Measurements from ENCODE around the gene IGFBP6. TPM values are rescaled to one million over a fixed set of nuclear protein-coding genes. Genes with fewer than 3 reads are reported as not detected.

IGFBP6 gene
- polyA plus RNA-seq, 2 of the 4 experiments (the other 2 are of a cell fraction) = 49.1 to 128 TPM

- POLR2A ChIA-PET = no interaction called here
- no peak overlapping the region for H3K4me3 ChIP-seq
- H3K9me3 ChIP-seq = peaks cover 14% of the 10 kb centered on the region
- CTCF ChIA-PET = interaction anchor here (0.9 to 2.9 kb wide), 4 partner anchors 33 to 82 kb away, joined by 3 to 11 read pairs (median 6); no protein-coding TSS in a partner anchor
- DNase-seq (ENCODE audit: low read depth in 1 of 2, low spot score in 1 of 2) (no peak), FAIRE-seq (no peak), ATAC-seq (no peak)
- TF ChIP-seq RNF2 (IDR thresholded peaks at IDR 0.05; ENCODE audit: borderline replicate concordance, low read depth) = no peak
- TF ChIP-seq MAFK (IDR thresholded peaks at IDR 0.05; ENCODE audit: partially characterized antibody) = no peak
- no peak for TF ChIP-seq POLR2AphosphoS2 (conservative IDR thresholded peaks at IDR 0.05; ENCODE audit: low read length)
- no peak for TF ChIP-seq ZSCAN20 (CRISPR knock-in tag; IDR thresholded peaks at IDR 0.05)
- TF ChIP-seq PHF8 (IDR thresholded peaks at IDR 0.05; ENCODE audit: borderline replicate concordance, low read depth) = no peak
- TF ChIP-seq EHF (CRISPR knock-in tag; IDR thresholded peaks at IDR 0.05) = no peak
- no peak for TF ChIP-seq USF2 (IDR thresholded peaks at IDR 0.05)
- no peak for TF ChIP-seq CBX8 (IDR thresholded peaks at IDR 0.05)
- TF ChIP-seq E2F6 (IDR thresholded peaks at IDR 0.05; ENCODE audit: borderline replicate concordance, low read depth) = no peak
- no peak for TF ChIP-seq MAZ (IDR thresholded peaks at IDR 0.05; ENCODE audit: borderline replicate concordance, low read depth, low read length)
- no peak for TF ChIP-seq RARB (CRISPR knock-in tag; IDR thresholded peaks at IDR 0.05)
- no peak for TF ChIP-seq POLR2A (IDR thresholded peaks at IDR 0.05; ENCODE audit: low read length)
- TF ChIP-seq HDAC2 (IDR thresholded peaks at IDR 0.05) = no peak
- TF ChIP-seq CBX2 (IDR thresholded peaks at IDR 0.05; ENCODE audit: borderline replicate concordance, low read depth) = no peak
- TF ChIP-seq SREBF2 (IDR thresholded peaks at IDR 0.05) = no peak
- H3K27ac ChIP-seq = no peak overlapping the region
- no peak overlapping the region for H3K4me2 ChIP-seq
- 54% methylated on average over 2 of the region's 2 CpGs for WGBS (ENCODE audit: missing lambda C conversion rate)
- H3K4me1 ChIP-seq = no peaks in the 10 kb centered on the region
These were observed 34.4 kb downstream of the IGFBP6 start for GRCh38 chr12:53131844-53132243.

- TF ChIP-seq HOXB13 (CRISPR knock-in tag; IDR thresholded peaks at IDR 0.05; ENCODE audit: low read depth) (no peak), CBX8 (IDR thresholded peaks at IDR 0.05) (no peak), ATOH8 (CRISPR knock-in tag; IDR thresholded peaks at IDR 0.05; ENCODE audit: low read depth) (no peak), HDAC2 (IDR thresholded peaks at IDR 0.05) (no peak), BCL3 (IDR thresholded peaks at IDR 0.05) (no peak), ZNF302 (CRISPR knock-in tag; IDR thresholded peaks at IDR 0.05) (no peak), RFX5 (IDR thresholded peaks at IDR 0.05) (no peak), HOXB5 (CRISPR knock-in tag; IDR thresholded peaks at IDR 0.05) (no peak), FOXS1 (CRISPR knock-in tag; IDR thresholded peaks at IDR 0.05) (no peak)
- CTCF ChIA-PET = interaction anchor here (0.6 to 1.7 kb wide), 5 partner anchors 69 to 123 kb away, joined by 3 to 6 read pairs (median 4); no protein-coding TSS in a partner anchor
- WGBS (ENCODE audit: missing lambda C conversion rate) = 79% methylated on average over 3 of the region's 3 CpGs
- DNase-seq (ENCODE audit: low read depth in 1 of 2, low spot score in 1 of 2) (no peak), ATAC-seq (no peak), FAIRE-seq (no peak)
- POLR2A ChIA-PET = no interaction called here
- H3K4me1 ChIP-seq = no peaks in the 10 kb centered on the region
- no peak overlapping the region for H3K4me2 ChIP-seq
- H3K4me3 ChIP-seq = no peak overlapping the region
- H3K9me3 ChIP-seq = peaks cover 27% of the 10 kb centered on the region
- H3K27ac ChIP-seq = no peak overlapping the region
These were observed 36.3 kb downstream of the IGFBP6 start for GRCh38 chr12:53133722-53134121.

GRCh38 chr12:53143355-53143754 lies 45.9 kb downstream of the IGFBP6 start:
- Histone ChIP-seq H3K27ac (no peak overlapping the region), H3K4me2 (no peak overlapping the region), H3K9me3 (peaks cover 17% of the 10 kb centered on the region), H3K4me3 (no peak overlapping the region), H3K4me1 (no peaks in the 10 kb centered on the region)
- WGBS (ENCODE audit: missing lambda C conversion rate) = 80% methylated on average over 4 of the region's 4 CpGs
- ChIA-PET CTCF (interaction anchor here (3.8 kb wide), 1 partner anchor 16 kb away, joined by 24 read pairs; no protein-coding TSS in a partner anchor), POLR2A (interaction anchor here (0.7 kb wide), 1 partner anchor 88 kb away, joined by 4 read pairs; no protein-coding TSS in a partner anchor)
- ATAC-seq (no peak), DNase-seq (ENCODE audit: low read depth in 1 of 2, low spot score in 1 of 2) (no peak), FAIRE-seq (no peak)
- TF ChIP-seq NR3C1 (IDR thresholded peaks at IDR 0.05) (no peak), SREBF2 (IDR thresholded peaks at IDR 0.05) (no peak), CTCF (IDR thresholded peaks at IDR 0.05) (no peak), BCL3 (IDR thresholded peaks at IDR 0.05) (no peak), GATA3 (IDR thresholded peaks at IDR 0.05; ENCODE audit: borderline replicate concordance) (no peak), RNF2 (IDR thresholded peaks at IDR 0.05; ENCODE audit: borderline replicate concordance, low read depth) (no peak), ZC3H11A (IDR thresholded peaks at IDR 0.05) (no peak), TP53 (CRISPR knock-in tag; IDR thresholded peaks at IDR 0.05) (no peak), CBX8 (IDR thresholded peaks at IDR 0.05) (no peak), ESRRA (IDR thresholded peaks at IDR 0.05; ENCODE audit: borderline replicate concordance, low read length) (no peak), KDM1A (IDR thresholded peaks at IDR 0.05; ENCODE audit: low read depth) (no peak), MYC (IDR thresholded peaks at IDR 0.05; ENCODE audit: borderline replicate concordance, low read length) (no peak)

Measured in A549 (cell line).